Right lobe of liver (tissue), 4 donors: Measurements from ENCODE around the gene TOM1.

Source experiments
- POLR2A ChIP-seq: fragments of 450-650 bp; IDR thresholded peaks from one replicate; pipeline ENCODE4 v1.6.1; 2017; ENCODE audit warnings: antibody characterized with exemption, mild to moderate bottlenecking
- TF ChIP-seq, protein P1 (sequence below), 4 donors: fragments of 200-600 bp in 3 of 4; fragments of 450-650 bp in 1 of 4; IDR thresholded peaks; one replicate each; pipeline versions ENCODE4 v1.5.1 to v1.8.0; 2016 to 2022; ENCODE audit warnings: antibody characterized with exemption in 4 of 4, mild to moderate bottlenecking in 2 of 4
- donor health status: DM: no; HTN: no; CAD: no.
- donor health status: DM: no; HTN: no; CAD: no.
- donor health status: DM: no; HTN: yes; CAD: no.

DNA sequence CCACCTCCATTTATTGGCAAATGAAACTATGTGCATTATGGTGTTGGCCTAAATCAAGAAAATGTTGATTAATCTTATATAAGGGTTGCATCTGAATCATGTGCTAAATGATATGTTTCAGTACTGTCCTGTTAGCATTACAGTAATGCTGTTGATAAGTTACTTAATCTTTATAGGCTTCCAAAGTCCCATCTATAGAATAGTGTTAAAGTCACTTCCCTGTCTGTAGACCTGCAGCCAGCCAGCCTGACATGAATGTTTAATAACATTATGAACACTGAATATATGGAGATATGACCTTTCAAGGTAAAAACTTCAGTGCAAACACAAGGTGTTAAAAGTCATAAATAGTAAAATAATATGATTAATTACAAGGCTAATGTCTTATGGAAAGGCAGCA is 3.6 kb upstream of the TOM1 start:
- TF ChIP-seq, protein P1, sequence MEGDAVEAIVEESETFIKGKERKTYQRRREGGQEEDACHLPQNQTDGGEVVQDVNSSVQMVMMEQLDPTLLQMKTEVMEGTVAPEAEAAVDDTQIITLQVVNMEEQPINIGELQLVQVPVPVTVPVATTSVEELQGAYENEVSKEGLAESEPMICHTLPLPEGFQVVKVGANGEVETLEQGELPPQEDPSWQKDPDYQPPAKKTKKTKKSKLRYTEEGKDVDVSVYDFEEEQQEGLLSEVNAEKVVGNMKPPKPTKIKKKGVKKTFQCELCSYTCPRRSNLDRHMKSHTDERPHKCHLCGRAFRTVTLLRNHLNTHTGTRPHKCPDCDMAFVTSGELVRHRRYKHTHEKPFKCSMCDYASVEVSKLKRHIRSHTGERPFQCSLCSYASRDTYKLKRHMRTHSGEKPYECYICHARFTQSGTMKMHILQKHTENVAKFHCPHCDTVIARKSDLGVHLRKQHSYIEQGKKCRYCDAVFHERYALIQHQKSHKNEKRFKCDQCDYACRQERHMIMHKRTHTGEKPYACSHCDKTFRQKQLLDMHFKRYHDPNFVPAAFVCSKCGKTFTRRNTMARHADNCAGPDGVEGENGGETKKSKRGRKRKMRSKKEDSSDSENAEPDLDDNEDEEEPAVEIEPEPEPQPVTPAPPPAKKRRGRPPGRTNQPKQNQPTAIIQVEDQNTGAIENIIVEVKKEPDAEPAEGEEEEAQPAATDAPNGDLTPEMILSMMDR (IDR thresholded peaks at IDR 0.05), result no peak
- no peak for TF ChIP-seq POLR2A
